Neural progenitor cell (in vitro differentiated cells): Measurements from ENCODE around the gene CDK5R1. TPM values are rescaled to one million over a fixed set of nuclear protein-coding genes. Genes with fewer than 3 reads are reported as not detected.

Experiments used
- DNase-seq: peaks from one replicate; pipeline ENCODE4 v3.0.0-alpha.2; 2016; ENCODE audit warnings: low spot score
- H2AFZ ChIP-seq: fragments of 200-600 bp; sonication (generic); replicated peaks from 2 replicates; pipeline ENCODE4 v1.6.1; 2016; ENCODE audit warnings: antibody characterized with exemption
- H3F3A ChIP-seq: fragments of 200-600 bp; sonication (generic); 2 replicates; pipeline ENCODE4 v1.6.1; 2016; ENCODE audit warnings: antibody characterized with exemption, low read depth
- H3K27ac ChIP-seq: fragments of 200-600 bp; sonication (generic); 2 replicates; pipeline ENCODE4 v1.5.1; 2016; ENCODE audit warnings: mild to moderate bottlenecking
- H3K27me3 ChIP-seq: fragments of 200-600 bp; sonication (generic); 2 replicates; pipeline ENCODE4 v1.6.1; 2016; ENCODE audit warnings: mild to moderate bottlenecking, moderate library complexity
- H3K36me3 ChIP-seq: fragments of 200-600 bp; sonication (generic); 2 replicates; pipeline ENCODE4 v1.5.1; 2016
- H3K4me1 ChIP-seq: fragments of 200-600 bp; sonication (generic); 2 replicates; pipeline ENCODE4 v1.6.1; 2016; ENCODE audit warnings: mixed run types
- H3K4me2 ChIP-seq: fragments of 200-600 bp; sonication (generic); 2 replicates; pipeline ENCODE4 v1.6.1; 2016
- H3K4me3 ChIP-seq: fragments of 200-600 bp; sonication (generic); 2 replicates; pipeline ENCODE4 v1.5.1; 2016
- H3K79me2 ChIP-seq: fragments of 200-600 bp; sonication (generic); 2 replicates; pipeline ENCODE4 v1.6.1; 2016; ENCODE audit warnings: low read depth
- H3K9ac ChIP-seq: fragments of 200-600 bp; sonication (generic); 2 replicates; pipeline ENCODE4 v1.6.1; 2016
- H3K9me3 ChIP-seq: fragments of 200-600 bp; sonication (generic); 2 replicates; pipeline ENCODE4 v1.5.1; 2016; ENCODE audit warnings: low read depth
- H4K20me1 ChIP-seq: fragments of 200-600 bp; sonication (generic); 2 replicates; pipeline ENCODE4 v1.6.1; 2016; ENCODE audit warnings: low read depth
- H3K27ac Mint-ChIP-seq: 3 replicates; pipeline ENCODE4 v1.8.0; 2021; ENCODE audit warnings: mixed read lengths
- H3K27me3 Mint-ChIP-seq: 2 replicates; pipeline ENCODE4 v1.8.0; 2022; ENCODE audit warnings: low read depth, mild to moderate bottlenecking, inconsistent platforms, moderate library complexity, mixed read lengths; ENCODE audit not compliant: insufficient read depth
- H3K36me3 Mint-ChIP-seq: 3 replicates; pipeline ENCODE4 v1.8.0; 2021; ENCODE audit warnings: mixed read lengths
- H3K4me1 Mint-ChIP-seq: 3 replicates; pipeline ENCODE4 v1.8.0; 2021; ENCODE audit warnings: mixed read lengths
- H3K4me3 Mint-ChIP-seq: 3 replicates; pipeline ENCODE4 v1.8.0; 2021; ENCODE audit warnings: mild to moderate bottlenecking, moderate library complexity, mixed read lengths
- H3K9me3 Mint-ChIP-seq: 3 replicates; pipeline ENCODE4 v1.8.0; 2020; ENCODE audit warnings: mixed read lengths
- EZH2 ChIP-seq: fragments of 200-600 bp; sonication (generic); IDR thresholded peaks from 2 replicates; pipeline ENCODE4 v1.6.1; 2017; ENCODE audit warnings: antibody characterized with exemption, mild to moderate bottlenecking, moderate library complexity
- EZH2phosphoT487 ChIP-seq: fragments of 200-600 bp; sonication (generic); IDR thresholded peaks from 2 replicates; pipeline ENCODE4 v1.6.1; 2017; ENCODE audit warnings: antibody characterized with exemption
- total RNA-seq: library from RNA; depleted of rRNA; stranded (reverse); fragments of >200 nt; gene quantifications from 2 replicates; pipeline ENCODE4 v1.2.3, GENCODE V29; 2015; ENCODE audit warnings: low replicate concordance
- TF ChIP-seq, protein P1 (sequence below): fragments of 200-600 bp; sonication (generic); IDR thresholded peaks from 2 replicates; pipeline ENCODE4 v1.5.1; 2017; ENCODE audit warnings: antibody characterized with exemption, mild to moderate bottlenecking

CDK5R1 gene
- total RNA-seq, 1 donor from 2014 or later, result 6.9 TPM

- no peaks in the 10 kb centered on the region for H3K9me3 ChIP-seq
- H3K27me3 ChIP-seq, result no peaks in the 10 kb centered on the region
- no peak overlapping the region for H2AFZ ChIP-seq
- H4K20me1 ChIP-seq, result peaks cover 2% of the 10 kb centered on the region
- H3K9me3 Mint-ChIP-seq, result no peaks in the 10 kb centered on the region
- H3K27me3 Mint-ChIP-seq, result no peaks in the 10 kb centered on the region
- no peak overlapping the region for H3K4me2 ChIP-seq
- H3K4me1 ChIP-seq, result no peaks in the 10 kb centered on the region
- TF ChIP-seq EZH2phosphoT487 (no peak), EZH2 (no peak)
- TF ChIP-seq, protein P1, sequence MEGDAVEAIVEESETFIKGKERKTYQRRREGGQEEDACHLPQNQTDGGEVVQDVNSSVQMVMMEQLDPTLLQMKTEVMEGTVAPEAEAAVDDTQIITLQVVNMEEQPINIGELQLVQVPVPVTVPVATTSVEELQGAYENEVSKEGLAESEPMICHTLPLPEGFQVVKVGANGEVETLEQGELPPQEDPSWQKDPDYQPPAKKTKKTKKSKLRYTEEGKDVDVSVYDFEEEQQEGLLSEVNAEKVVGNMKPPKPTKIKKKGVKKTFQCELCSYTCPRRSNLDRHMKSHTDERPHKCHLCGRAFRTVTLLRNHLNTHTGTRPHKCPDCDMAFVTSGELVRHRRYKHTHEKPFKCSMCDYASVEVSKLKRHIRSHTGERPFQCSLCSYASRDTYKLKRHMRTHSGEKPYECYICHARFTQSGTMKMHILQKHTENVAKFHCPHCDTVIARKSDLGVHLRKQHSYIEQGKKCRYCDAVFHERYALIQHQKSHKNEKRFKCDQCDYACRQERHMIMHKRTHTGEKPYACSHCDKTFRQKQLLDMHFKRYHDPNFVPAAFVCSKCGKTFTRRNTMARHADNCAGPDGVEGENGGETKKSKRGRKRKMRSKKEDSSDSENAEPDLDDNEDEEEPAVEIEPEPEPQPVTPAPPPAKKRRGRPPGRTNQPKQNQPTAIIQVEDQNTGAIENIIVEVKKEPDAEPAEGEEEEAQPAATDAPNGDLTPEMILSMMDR, result no peak
- peaks cover 5% of the 10 kb centered on the region for H3K36me3 ChIP-seq
- no peak overlapping the region for H3K27ac Mint-ChIP-seq
- H3K4me3 ChIP-seq, result no peak overlapping the region
- H3K4me1 Mint-ChIP-seq, result peaks cover 2% of the 10 kb centered on the region
- no peak for DNase-seq
- peaks cover 3% of the 10 kb centered on the region for H3F3A ChIP-seq
- H3K27ac ChIP-seq, result no peak overlapping the region
- H3K9ac ChIP-seq, result no peak overlapping the region
- peaks cover 62% of the 10 kb centered on the region for H3K36me3 Mint-ChIP-seq
- no peaks in the 10 kb centered on the region for H3K79me2 ChIP-seq
- no peak overlapping the region for H3K4me3 Mint-ChIP-seq
Observed at GRCh38 chr17:32475258-32475657, 11.5 kb upstream of the CDK5R1 start.

DNA sequence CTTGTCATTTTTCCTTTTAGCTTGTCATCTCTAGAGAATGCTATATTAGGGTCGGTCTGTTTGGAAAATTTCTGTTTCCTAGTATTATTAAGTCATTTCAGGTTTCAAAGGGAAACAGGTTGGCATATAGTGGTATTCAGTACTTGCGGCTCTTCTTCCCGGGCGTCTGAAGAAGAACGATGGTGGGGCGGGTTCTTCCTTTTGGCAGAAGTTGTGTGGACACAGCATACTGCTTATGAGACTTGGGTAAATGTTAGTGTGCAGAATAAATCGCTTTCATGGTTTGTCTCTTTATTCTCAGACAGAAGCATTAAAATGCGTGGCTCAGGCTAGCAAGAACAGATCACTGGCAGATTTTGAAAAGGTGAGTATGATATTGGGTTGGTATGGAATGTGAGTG is 9.6 kb upstream of the CDK5R1 start:
- no peaks in the 10 kb centered on the region for H3K79me2 ChIP-seq
- no peaks in the 10 kb centered on the region for H3K9me3 Mint-ChIP-seq
- peaks cover under 1% of the 10 kb centered on the region for H4K20me1 ChIP-seq
- peaks cover 5% of the 10 kb centered on the region for H3K36me3 ChIP-seq
- H3K27ac ChIP-seq, result no peak overlapping the region
- no peak overlapping the region for H3K4me3 ChIP-seq
- H3K4me1 ChIP-seq, result no peaks in the 10 kb centered on the region
- no peak overlapping the region for H3K4me3 Mint-ChIP-seq
- TF ChIP-seq, protein P1, result no peak
- TF ChIP-seq EZH2phosphoT487 (no peak), EZH2 (no peak)
- peaks cover 61% of the 10 kb centered on the region for H3K36me3 Mint-ChIP-seq
- no peak overlapping the region for H2AFZ ChIP-seq
- no peaks in the 10 kb centered on the region for H3K27me3 Mint-ChIP-seq
- no peak overlapping the region for H3K4me2 ChIP-seq
- DNase-seq, result no peak
- H3K9me3 ChIP-seq, result no peaks in the 10 kb centered on the region
- H3K27me3 ChIP-seq, result no peaks in the 10 kb centered on the region
- no peak overlapping the region for H3K27ac Mint-ChIP-seq
- H3F3A ChIP-seq, result peaks cover 14% of the 10 kb centered on the region
- H3K4me1 Mint-ChIP-seq, result peaks cover 8% of the 10 kb centered on the region
- no peak overlapping the region for H3K9ac ChIP-seq

DNA sequence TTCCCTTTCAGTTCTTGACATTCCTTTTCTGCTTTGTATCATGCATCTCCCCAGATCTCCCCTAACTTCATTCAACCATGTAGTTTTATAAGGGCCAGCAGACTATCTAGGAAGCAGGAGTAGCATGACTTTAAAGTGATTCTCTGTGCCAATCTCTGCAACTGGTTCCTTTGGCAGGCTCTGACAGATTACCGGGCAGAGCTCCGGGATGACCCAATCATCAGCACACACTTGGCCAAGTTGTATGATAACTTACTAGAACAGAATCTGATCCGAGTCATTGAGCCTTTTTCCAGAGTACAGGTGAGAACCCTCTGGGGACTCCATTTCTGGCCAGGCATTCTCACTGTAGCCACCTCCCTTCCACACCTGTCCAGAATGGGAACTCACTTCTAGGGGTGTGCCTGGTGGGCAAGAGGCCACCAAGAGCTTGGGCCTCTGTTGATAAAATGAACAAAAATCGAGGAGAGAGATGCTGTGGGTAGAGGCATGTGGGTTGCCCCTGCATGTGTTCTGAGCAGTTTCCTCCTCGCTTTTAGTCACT is 7.6 kb upstream of the CDK5R1 start:
- Histone ChIP-seq H3K4me2 (no peak overlapping the region), H3K27me3 (no peaks in the 10 kb centered on the region), H3F3A (peaks cover 33% of the 10 kb centered on the region), H3K9me3 (no peaks in the 10 kb centered on the region), H2AFZ (no peak overlapping the region), H4K20me1 (peaks cover 9% of the 10 kb centered on the region), H3K36me3 (peaks cover 5% of the 10 kb centered on the region), H3K9ac (no peak overlapping the region), H3K4me3 (no peak overlapping the region), H3K4me1 (peaks cover 17% of the 10 kb centered on the region), H3K79me2 (no peaks in the 10 kb centered on the region), H3K27ac (no peak overlapping the region)
- Mint-ChIP-seq H3K4me3 (no peak overlapping the region), H3K9me3 (no peaks in the 10 kb centered on the region), H3K27ac (no peak overlapping the region), H3K4me1 (peaks cover 26% of the 10 kb centered on the region), H3K27me3 (no peaks in the 10 kb centered on the region), H3K36me3 (peaks cover 54% of the 10 kb centered on the region)
- no peak for TF ChIP-seq EZH2
- TF ChIP-seq EZH2phosphoT487, result no peak
- TF ChIP-seq, protein P1, result no peak
- DNase-seq, result no peak
